GM12801 (cell line): ENCODE data around the gene ZNF398.

ENCODE experiments used
- TF ChIP-seq, protein P1 (sequence below): IDR thresholded peaks from one replicate; pipeline ENCODE4 v1.5.1; 2011; ENCODE audit warnings: control low read depth; ENCODE audit not compliant: insufficient read length; ENCODE audit errors: extremely low read depth

The ZNF398 gene

DNA sequence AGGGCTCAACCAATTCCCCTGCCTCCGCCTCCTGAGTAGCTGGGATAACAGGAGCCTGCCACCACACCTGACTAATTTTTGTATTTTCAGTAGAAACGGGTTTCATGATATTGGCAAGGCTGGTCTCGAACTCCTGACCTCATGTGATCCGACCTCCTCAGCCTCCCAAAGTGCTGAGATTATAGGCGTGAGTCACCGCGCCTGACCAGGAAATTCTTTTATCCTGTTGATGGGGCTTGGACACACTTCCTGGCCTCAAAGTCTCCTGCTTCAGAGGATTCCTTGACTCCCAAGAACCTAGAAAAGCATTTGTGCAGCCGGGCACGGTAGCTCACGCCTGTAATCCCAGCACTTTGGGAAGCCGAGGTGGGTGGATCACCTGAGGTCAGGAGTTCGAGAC is 37.3 kb upstream of the ZNF398 start:
- TF ChIP-seq, protein P1, sequence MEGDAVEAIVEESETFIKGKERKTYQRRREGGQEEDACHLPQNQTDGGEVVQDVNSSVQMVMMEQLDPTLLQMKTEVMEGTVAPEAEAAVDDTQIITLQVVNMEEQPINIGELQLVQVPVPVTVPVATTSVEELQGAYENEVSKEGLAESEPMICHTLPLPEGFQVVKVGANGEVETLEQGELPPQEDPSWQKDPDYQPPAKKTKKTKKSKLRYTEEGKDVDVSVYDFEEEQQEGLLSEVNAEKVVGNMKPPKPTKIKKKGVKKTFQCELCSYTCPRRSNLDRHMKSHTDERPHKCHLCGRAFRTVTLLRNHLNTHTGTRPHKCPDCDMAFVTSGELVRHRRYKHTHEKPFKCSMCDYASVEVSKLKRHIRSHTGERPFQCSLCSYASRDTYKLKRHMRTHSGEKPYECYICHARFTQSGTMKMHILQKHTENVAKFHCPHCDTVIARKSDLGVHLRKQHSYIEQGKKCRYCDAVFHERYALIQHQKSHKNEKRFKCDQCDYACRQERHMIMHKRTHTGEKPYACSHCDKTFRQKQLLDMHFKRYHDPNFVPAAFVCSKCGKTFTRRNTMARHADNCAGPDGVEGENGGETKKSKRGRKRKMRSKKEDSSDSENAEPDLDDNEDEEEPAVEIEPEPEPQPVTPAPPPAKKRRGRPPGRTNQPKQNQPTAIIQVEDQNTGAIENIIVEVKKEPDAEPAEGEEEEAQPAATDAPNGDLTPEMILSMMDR = no peak

DNA sequence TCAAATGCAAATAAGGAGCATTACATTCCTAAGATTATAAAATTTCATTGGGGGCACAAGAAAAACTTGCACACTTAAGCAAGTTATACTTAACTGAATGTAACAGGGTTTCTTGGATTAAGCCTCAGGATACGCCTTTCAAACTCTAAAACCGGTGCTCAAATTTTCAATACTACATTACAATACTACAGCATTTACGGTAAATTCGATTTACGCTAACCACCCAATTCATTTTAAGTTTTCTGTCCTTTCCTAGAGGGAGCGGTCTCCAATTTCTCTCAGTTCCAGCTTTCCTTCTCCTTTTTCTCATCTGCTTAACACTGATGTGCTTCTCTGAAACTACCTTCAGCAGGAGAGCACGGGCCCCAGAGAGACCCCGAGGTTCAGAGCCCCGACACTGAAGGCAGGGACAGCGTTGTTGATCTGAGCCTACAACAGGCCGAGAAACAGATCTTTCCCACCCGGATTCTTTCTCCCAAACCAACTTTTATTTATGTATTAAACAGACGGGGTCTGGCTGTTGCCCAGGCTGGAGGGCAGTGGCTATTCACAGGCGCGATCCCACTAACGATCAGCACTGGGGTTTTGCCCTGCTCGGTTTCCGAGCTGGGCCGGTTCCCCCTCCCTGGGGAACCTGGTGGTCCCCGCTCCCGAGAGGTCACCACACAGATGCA is 21.9 kb upstream of the ZNF398 start:
- TF ChIP-seq, protein P1 = no peak

DNA sequence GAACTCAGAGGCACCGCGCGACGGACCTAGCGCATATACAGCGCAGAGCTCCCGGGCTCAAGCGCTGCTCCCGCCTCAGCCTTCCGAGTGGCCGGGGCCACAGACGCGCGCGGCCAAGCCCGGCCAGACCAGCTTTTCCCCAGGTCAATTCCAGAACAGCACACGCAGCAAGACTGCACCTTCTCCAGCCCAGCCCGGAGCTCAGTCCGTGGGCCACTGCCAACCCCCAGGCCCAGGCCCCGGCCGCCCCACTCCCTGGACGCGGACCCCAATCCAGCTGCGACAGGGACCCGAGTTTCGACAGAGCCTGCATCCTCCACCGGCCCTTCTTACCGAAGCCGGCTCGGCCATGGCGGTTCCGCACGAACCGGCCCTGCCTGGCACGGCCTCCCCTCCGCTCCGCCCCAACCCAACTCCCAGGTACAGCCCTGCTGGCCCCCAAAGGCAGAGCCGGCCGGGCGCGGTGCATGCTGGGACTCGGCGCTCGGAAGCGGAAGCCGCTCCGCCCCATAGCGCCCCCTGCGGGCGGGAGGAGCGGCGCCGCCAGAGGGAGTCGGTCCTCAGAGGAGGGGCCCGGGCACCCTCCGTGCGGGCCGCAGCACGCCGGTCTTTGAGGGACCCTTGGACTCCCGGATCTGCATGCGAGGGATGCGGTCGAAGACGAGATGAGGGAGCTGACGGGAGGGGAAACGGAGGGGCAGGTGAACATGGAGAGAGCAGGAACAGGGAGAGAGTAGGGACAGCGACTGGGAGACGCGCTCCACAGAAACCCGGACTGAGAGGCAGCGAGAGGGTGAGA is 21.2 kb upstream of the ZNF398 start, which contains the start of gene ZNF425:
ZNF425 (minus strand) TSS at position 462 of the 799 bp plus-strand sequence; CDS start at position 351, 111 bp downstream.
- TF ChIP-seq, protein P1 = no peak

DNA sequence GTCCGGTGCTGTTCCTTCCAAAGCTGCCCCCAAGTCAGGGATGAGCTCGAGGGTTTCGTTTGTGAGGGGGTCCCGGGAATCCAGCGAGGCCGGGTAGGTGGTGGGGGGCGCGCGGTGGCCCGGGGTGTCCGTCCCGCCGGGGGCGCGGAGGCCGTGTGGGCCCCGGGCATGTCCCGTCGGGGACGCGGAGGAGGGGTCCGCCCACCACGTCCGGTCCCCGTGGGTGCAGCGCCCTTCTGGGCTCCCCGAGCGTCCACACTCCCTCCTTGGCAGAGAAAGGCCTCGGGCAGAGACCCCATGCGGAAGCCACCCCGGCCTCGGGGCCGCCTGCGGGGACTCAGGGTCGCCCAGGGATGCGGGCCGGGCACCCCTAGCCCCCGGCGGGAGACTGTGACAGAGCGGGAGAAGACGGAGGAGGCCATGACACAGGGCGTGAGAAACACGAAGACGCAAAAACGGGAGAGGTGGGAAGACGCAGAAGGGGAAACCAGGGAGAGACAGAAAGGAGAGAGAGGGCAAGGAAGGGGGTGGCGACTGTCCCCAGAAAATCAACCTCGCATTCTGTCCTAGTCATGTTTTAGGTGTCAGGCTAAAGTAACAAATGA is 20.5 kb upstream of the ZNF398 start:
- TF ChIP-seq, protein P1 = no peak

DNA sequence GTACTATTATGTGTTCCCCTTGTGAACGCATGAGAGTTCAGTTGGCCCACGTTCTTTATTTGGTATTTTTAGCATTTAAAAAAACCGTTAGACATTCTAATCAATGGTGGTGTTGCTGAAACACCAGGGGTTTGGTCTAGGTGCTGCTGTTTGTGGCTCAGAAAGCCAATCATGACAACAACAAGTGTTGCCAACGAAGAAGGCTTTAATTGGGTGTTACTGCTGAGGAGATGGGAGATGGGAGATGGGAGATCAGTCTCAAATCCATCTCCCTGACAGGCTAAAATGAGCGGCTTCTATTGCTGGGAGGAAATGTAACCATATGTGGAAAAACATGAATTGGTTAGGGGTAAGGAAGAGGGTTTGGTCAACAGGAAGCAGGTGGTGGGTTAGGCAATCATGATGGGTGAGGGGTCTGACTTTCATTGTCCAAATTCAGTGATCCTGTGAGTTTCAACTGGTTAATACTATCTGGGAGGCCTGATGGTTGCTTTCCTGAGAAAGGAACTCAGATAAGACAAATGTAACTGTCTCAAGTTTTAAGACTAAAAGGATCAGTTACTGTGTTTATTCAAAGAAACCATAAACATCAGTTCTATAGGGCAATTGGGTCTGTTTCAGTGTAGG is 16.6 kb upstream of the ZNF398 start:
- TF ChIP-seq, protein P1 = no peak

DNA sequence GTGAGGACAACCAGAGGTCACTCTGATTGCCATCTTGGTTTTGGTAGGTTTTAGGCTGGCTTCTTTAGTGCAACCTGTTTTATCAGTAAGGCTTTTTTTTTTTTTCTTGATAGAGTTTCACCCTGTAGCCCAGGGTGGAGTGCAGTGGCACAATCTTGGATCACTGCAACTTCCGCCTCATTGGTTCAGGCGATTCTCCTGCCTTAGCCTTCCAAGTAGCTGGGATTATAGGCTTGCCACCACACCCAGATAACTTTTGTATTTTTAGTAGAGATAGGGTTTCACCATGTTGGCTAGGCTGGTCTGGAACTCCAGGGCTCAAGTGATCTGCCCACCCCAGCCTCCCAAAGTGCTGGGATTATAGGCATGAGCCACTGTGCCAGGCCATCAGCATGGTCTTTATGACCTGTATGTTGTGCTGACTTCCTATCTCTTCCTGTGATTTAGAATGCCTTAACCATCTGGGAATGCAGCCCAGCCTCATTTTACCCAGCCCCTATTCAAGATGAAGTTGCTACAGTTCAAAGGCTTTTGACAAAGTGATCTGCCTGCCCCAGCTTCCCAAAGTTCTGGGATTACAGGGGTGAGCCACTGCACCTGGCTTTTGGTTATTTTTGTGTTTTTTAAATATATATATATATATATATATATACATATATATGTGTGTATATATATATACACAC is 14.1 kb upstream of the ZNF398 start:
- TF ChIP-seq, protein P1 = no peak
